Kidney epithelial cell (primary cell): Measurements from ENCODE around the gene PRKAR2B. TPM values are rescaled to one million over a fixed set of nuclear protein-coding genes. Genes with fewer than 3 reads are reported as not detected.

ENCODE experiments used
- DNase-seq: peaks from one replicate; pipeline ENCODE4 v3.0.0-alpha.2; 2010; ENCODE audit warnings: low read depth
- H3K27me3 ChIP-seq: 2 replicates; pipeline ENCODE4 v1.6.0; 2011; ENCODE audit warnings: low read length; ENCODE audit not compliant: control insufficient read depth, insufficient read depth
- H3K36me3 ChIP-seq: 2 replicates; pipeline ENCODE4 v1.5.1; 2011; ENCODE audit warnings: low read length; ENCODE audit not compliant: control insufficient read depth, insufficient read depth
- H3K4me3 ChIP-seq: 2 replicates; pipeline ENCODE4 v1.5.1; 2011; ENCODE audit warnings: low read depth, mild to moderate bottlenecking, control low read depth, low read length
- total RNA-seq: library from RNA; depleted of rRNA; stranded (reverse); fragments of >200 nt; gene quantifications from 2 replicates; pipeline ENCODE4 v1.2.3, GENCODE V29; 2015
- TF ChIP-seq, protein P1 (sequence below): IDR thresholded peaks from 2 replicates; pipeline ENCODE4 v1.5.1; 2011; ENCODE audit warnings: mild to moderate bottlenecking, moderate library complexity, low read length, control low read depth, inconsistent platforms; ENCODE audit not compliant: insufficient read depth, poor library complexity, severe bottlenecking

The PRKAR2B gene
- total RNA-seq, 1 donor from 2014 or later = 3.7 TPM

DNA sequence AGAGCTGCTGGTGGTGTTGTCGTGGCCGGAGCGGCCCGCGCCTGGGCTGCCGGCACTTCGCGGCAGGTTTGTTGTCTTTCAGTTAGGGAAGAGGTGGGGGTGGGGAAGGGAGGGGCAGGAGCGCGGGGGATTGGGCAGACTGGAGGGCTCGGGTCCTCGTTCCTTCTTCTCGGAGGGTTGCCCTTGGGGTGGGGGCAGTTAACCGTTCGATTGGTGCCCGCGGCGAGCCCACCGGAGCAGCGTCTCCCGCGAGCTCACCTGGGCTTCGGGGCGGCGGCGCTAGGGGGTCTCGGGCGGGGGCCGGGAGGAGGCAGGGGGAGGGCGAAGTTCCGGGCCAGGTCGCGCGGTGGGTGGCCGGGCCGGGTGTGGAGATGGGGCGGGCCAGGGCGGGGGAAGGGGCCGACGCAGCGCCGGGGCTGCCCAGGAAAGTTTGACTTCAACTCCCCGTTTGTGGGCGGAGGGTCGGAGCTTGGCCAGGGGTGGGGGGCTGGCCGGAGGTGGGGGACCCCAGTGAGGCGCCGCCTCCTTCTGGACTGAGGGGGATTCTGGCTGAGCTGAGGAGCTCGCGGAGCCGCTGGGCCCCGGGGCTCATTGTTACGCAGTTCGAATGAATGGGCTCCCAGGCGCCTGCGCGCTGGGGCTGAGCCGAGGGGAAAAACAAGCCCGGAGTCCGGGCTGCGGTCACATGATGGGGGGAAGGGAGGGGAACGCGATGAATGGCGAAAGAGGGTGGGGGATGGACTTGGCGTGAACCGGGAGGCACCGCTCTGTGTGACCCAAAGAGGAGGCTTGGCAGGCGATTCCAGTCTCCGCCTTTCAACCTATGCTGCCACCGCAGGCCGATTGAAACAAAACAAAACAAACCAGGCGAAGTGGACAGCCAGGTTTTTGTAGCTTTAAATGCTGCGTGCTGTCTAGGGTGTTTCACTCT is 124.9 kb downstream of the PRKAR2B start:
- Histone ChIP-seq H3K36me3 (no peaks in the 10 kb centered on the region), H3K4me3 (peak overlapping the region; percentile 97), H3K27me3 (no peaks in the 10 kb centered on the region)
- TF ChIP-seq, protein P1, sequence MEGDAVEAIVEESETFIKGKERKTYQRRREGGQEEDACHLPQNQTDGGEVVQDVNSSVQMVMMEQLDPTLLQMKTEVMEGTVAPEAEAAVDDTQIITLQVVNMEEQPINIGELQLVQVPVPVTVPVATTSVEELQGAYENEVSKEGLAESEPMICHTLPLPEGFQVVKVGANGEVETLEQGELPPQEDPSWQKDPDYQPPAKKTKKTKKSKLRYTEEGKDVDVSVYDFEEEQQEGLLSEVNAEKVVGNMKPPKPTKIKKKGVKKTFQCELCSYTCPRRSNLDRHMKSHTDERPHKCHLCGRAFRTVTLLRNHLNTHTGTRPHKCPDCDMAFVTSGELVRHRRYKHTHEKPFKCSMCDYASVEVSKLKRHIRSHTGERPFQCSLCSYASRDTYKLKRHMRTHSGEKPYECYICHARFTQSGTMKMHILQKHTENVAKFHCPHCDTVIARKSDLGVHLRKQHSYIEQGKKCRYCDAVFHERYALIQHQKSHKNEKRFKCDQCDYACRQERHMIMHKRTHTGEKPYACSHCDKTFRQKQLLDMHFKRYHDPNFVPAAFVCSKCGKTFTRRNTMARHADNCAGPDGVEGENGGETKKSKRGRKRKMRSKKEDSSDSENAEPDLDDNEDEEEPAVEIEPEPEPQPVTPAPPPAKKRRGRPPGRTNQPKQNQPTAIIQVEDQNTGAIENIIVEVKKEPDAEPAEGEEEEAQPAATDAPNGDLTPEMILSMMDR = no peak
- peak; percentile 81 for DNase-seq

DNA sequence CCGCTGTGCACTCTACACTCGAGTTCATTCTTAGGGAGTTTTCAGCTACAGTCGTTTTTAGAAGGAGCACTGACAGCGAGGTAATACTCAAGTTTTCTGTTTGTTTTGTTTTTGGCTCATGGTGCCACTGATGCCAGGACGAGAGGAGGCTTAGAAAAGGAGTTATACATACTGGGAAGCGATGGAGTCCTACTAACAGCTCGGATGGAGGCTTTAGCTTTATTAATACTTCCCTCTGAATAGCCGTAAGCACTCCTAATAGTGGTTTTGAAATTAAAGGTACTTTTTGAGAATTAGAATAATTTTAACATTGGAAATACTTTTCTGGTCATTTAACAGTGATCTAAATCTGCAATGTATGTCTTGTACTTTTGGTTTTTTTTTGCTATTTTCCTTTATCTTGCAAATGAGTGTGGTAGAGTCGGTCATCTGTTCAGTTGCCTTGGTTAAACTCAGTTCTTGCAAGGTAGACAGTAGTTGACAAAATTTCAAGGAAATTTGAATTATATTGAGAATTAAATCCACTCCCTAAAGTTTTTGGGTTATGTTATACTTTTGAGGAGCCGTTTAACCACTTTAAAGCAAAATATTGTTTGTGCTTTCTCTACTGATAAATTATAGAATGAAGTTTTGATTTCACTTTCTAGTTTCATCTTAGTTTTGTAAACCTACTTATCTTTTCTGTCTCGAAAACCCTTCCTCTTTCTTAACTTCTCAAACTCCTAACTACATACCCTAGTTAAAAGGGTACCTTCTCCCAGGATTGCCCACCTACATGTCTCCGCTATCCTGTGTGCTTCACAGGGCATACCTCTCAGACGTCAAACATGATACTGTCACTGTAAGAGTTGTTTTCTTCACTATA is 125.8 kb downstream of the PRKAR2B start:
- Histone ChIP-seq H3K4me3 (peak overlapping the region; percentile 97), H3K36me3 (no peaks in the 10 kb centered on the region), H3K27me3 (no peaks in the 10 kb centered on the region)
- TF ChIP-seq, protein P1 = no peak
- no peak for DNase-seq

DNA sequence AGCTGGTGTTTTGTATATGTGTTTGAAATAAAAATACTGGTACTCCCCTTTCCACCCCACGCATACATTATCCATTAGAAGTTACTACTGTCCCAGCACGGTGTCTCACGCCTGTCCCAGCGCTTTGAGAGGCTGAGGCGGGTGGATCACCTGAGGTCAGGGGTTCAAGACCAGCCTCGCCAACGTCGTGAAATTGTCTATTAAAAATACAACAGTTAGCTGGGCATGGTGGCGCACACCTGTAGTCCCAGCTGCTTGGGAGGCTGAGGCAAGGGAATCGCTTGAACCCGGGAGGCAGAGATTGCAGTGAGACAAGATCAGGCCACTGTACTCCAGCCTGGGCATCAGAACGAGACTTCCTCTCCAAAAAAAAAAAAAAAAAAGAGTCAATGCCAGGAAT is 127.0 kb downstream of the PRKAR2B start:
- Histone ChIP-seq H3K27me3 (no peaks in the 10 kb centered on the region), H3K4me3 (no peak overlapping the region), H3K36me3 (no peaks in the 10 kb centered on the region)
- TF ChIP-seq, protein P1 = no peak
- DNase-seq = no peak

DNA sequence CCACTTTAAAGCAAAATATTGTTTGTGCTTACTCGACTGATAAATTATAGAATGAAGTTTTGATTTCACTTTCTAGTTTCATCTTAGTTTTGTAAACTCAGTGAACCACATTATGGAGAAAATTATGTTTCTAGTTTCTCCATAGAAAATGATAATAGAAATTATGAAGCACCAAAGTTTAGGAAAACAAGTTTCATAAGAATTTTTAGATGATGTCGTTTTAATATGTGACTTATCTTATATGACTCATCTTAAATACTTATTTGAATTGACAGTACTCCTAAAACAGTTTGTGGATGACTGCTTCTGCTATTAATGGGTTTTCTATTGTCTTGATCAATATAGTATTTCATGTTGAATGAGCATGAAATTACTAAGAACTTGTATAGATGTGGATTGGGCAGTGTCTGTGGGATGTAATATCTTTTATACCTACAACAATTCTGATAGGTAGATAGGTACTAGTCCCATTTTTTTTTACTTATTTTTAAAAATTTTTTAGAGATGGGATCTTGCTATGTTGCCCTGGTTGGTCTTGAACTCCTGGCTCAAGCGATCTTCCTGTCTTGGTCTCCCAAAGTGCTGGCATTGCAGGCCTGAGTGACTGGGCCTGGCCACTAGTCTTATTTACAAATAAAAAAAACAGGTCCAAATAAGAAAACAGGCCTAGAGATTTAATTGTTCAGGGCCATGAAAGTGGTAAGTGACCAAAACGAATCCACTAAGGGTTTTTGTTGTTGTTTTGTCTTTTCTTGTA is 127.9 kb downstream of the PRKAR2B start:
- H3K27me3 ChIP-seq = no peaks in the 10 kb centered on the region
- TF ChIP-seq, protein P1 = no peak
- no peaks in the 10 kb centered on the region for H3K36me3 ChIP-seq
- no peak overlapping the region for H3K4me3 ChIP-seq
- no peak for DNase-seq

DNA sequence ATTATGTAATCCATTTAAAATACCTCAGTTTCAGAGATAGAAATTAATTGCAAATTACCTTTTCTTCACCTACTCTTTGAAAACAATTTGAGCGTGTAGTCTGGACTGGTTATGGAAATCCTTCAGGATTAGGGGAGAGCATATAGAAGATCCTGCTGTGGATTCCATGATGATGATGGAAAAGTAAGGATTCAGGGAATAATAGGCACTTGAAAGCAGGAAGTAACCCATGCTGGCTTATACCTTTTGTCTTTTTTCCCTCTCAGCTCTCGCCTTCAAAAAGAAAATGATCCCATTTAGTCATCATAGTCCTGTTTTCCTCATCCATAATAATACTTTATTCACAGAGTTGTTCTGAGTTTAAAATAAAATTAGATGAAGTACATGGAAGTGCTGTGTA is 128.7 kb downstream of the PRKAR2B start:
- H3K4me3 ChIP-seq = no peak overlapping the region
- TF ChIP-seq, protein P1 = no peak
- DNase-seq = no peak
- no peaks in the 10 kb centered on the region for H3K27me3 ChIP-seq
- H3K36me3 ChIP-seq = no peaks in the 10 kb centered on the region
